Measurements from ENCODE around the gene ESPNL.
"Not testable (repeated sequence)": the region's sequence is repeated elsewhere in the genome, so short reads cannot be mapped to it uniquely, and the experiment has no call there.

ESPNL gene

GRCh38 chr2:238169708-238170251, 69.6 kb downstream of the ESPNL start:
- Histone ChIP-seq H3K9me3 (replicated peaks in 1 of 11) (no peaks in the 10 kb centered on the region), H3K27me3 (no peaks in the 10 kb centered on the region), H3K4me3 (peak overlapping the region in 4 of 10 experiments; percentile 2 to 46 (median 36); a peak in 5 of 20 replicates), H3K36me3 (peaks cover 66 to 90% (median 78%) of the 10 kb centered on the region in 11 experiments), H3K4me1 (peaks cover 15 to 60% (median 47%) of the 10 kb centered on the region in 10 experiments), H3K9ac (peak overlapping the region in 8 of 11 experiments; percentile 51 to 80 (median 70); a peak in 16 of 22 replicates), H3K4me2 (peak overlapping the region; percentile 29 to 91 (median 75); a peak in 21 of 22 replicates), H4K20me1 (peaks cover 0 to 46% (median 0%) of the 10 kb centered on the region in 11 experiments; a peak in 7 of 22 replicates), H3K27ac (peak overlapping the region in 10 of 11 experiments; percentile 11 to 95 (median 86); a peak in 19 of 22 replicates)
- peak in 9 of 11 experiments; percentile 30 to 96 (median 89); a peak in 17 of 22 replicates for TF ChIP-seq Cebpa-rat (IDR thresholded peaks at IDR 0.05)

DNA sequence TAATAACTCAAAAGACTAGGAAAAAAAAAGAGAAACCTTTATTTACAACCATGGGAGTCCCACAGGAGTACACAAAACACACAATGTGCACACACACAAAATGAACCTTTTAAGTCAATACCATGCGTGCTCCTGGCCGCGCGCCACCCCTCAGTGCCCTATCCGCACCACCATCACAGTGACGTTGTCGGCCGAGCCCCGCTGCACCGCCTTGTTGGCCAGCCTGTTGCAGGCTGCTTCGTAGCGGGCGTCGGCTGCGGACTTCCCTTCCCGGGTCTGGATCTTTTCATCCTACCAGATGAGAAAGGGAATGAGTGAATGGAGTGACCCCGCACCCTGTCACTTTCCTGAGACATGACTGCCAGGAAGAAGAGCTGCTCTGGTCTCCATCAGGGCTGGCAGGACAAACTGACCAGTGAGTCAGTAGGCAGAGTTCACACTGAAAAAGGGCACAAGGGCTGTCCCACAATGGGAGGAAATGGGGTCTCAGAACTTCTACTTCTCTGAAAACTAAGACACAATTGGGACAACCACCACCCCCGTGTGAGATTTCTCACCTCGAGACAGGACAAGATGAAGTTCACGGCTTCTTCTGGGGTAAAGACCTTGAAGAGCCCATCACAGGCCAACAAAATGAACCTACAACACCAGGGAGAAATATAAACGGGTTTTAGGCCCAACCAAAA, 70.4 kb downstream of the ESPNL start:
- Histone ChIP-seq H3K4me3 (peak overlapping the region in 2 of 10 experiments; percentile 22 to 46; a peak in 3 of 20 replicates), H3K36me3 (peaks cover 73 to 96% (median 85%) of the 10 kb centered on the region in 11 experiments), H4K20me1 (peaks cover 0 to 46% (median 0%) of the 10 kb centered on the region in 11 experiments; a peak in 7 of 22 replicates), H3K9me3 (replicated peaks in 1 of 11) (no peaks in the 10 kb centered on the region), H3K27ac (peak overlapping the region in 9 of 11 experiments; percentile 52 to 95 (median 86); a peak in 18 of 22 replicates), H3K9ac (peak overlapping the region in 8 of 11 experiments; percentile 25 to 80 (median 70); a peak in 15 of 22 replicates), H3K27me3 (no peaks in the 10 kb centered on the region), H3K4me1 (peaks cover 15 to 60% (median 47%) of the 10 kb centered on the region in 10 experiments), H3K4me2 (peak overlapping the region; percentile 29 to 91 (median 75))
- no peak for TF ChIP-seq Cebpa-rat (IDR thresholded peaks at IDR 0.05)

DNA sequence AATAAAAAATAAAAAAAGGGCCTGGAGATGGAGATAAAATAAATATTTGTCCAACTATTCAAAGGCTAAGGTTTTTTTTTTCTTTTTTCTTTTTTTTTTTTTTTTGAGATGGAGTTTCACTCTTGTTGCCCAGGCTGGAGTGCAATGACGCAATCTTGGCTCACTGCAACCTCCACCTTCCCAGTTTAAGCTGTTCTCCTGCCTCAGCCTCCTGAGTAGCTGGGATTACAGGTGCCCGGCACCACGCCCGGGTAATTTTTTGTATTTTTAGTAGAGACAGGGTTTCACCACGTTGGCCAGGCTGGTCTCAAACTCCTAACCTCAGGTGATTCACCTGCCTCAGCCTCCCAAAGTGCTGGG, 70.9 kb downstream of the ESPNL start:
- Histone ChIP-seq H4K20me1 (peaks cover 0 to 45% (median 0%) of the 10 kb centered on the region in 11 experiments; a peak in 6 of 22 replicates), H3K4me1 (peaks cover 15 to 60% (median 47%) of the 10 kb centered on the region in 10 experiments), H3K9ac (peak overlapping the region in 6 of 11 experiments; percentile 63 to 80 (median 74); a peak in 11 of 22 replicates), H3K27ac (peak overlapping the region in 9 of 11 experiments; percentile 52 to 95 (median 86); a peak in 18 of 22 replicates), H3K4me2 (peak overlapping the region in 9 of 11 experiments; percentile 46 to 91 (median 76); a peak in 18 of 22 replicates), H3K36me3 (peaks cover 77 to 95% (median 88%) of the 10 kb centered on the region in 11 experiments)
- TF ChIP-seq Cebpa-rat (IDR thresholded peaks at IDR 0.05): peak in 4 of 11 experiments; percentile 14 to 45 (median 34); a peak in 7 of 22 replicates
- H3K4me3 ChIP-seq; H3K27me3 ChIP-seq; H3K9me3 ChIP-seq (replicated peaks in 1 of 11): not testable (repeated sequence)

GRCh38 chr2:238171575-238172187, 71.5 kb downstream of the ESPNL start:
- H3K27ac ChIP-seq: peak overlapping the region in 7 of 11 experiments; percentile 78 to 95 (median 89); a peak in 14 of 22 replicates
- H3K4me1 ChIP-seq: peaks cover 15 to 60% (median 47%) of the 10 kb centered on the region in 10 experiments
- H3K4me2 ChIP-seq: peak overlapping the region in 6 of 11 experiments; percentile 70 to 91 (median 79); a peak in 12 of 22 replicates
- H3K9ac ChIP-seq: peak overlapping the region in 3 of 11 experiments; percentile 14 to 77 (median 16); a peak in 2 of 22 replicates
- peaks cover 0 to 39% (median 0%) of the 10 kb centered on the region in 11 experiments; a peak in 6 of 22 replicates for H4K20me1 ChIP-seq
- no peaks in the 10 kb centered on the region for H3K27me3 ChIP-seq
- H3K4me3 ChIP-seq: no peak overlapping the region
- H3K9me3 ChIP-seq (replicated peaks in 1 of 11): no peaks in the 10 kb centered on the region
- TF ChIP-seq Cebpa-rat (IDR thresholded peaks at IDR 0.05): no peak
- peaks cover 80 to 97% (median 92%) of the 10 kb centered on the region in 11 experiments for H3K36me3 ChIP-seq

DNA sequence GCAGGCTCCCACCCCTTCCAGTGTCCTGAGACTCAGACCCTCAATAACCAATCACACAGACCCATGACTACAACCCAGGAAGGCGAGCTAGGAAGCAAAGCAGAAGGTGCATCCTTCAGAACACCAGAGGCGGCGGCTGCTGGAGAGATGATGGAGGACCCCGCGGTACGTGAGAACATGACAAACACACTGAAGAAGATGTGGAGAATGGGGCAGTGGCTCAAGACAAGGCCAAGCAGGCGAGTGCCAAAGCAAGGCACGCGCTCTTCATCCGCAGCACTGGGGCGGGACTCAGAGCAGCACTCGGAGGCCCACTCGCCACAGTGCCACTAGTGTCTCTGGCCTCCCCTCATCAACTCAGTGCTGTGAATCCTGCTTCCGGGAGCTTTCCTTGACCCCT, 72.3 kb downstream of the ESPNL start:
- Histone ChIP-seq H4K20me1 (peaks cover 0 to 35% (median 0%) of the 10 kb centered on the region in 11 experiments; a peak in 4 of 22 replicates), H3K27ac (peak overlapping the region in 6 of 11 experiments; percentile 23 to 95 (median 91); a peak in 7 of 22 replicates)
- TF ChIP-seq Cebpa-rat (IDR thresholded peaks at IDR 0.05): no peak

GRCh38 chr2:238173692-238174091, 73.6 kb downstream of the ESPNL start:
- H4K20me1 ChIP-seq: peaks cover 0 to 35% (median 0%) of the 10 kb centered on the region in 11 experiments; a peak in 5 of 22 replicates
- H3K36me3 ChIP-seq: peaks cover 82 to 99% (median 94%) of the 10 kb centered on the region in 11 experiments
- no peak overlapping the region for H3K9ac ChIP-seq
- no peaks in the 10 kb centered on the region for H3K9me3 ChIP-seq (replicated peaks in 1 of 11)
- no peaks in the 10 kb centered on the region for H3K27me3 ChIP-seq
- TF ChIP-seq Cebpa-rat (IDR thresholded peaks at IDR 0.05): no peak
- peak overlapping the region in 2 of 11 experiments; percentile 94 to 95; a peak in 3 of 22 replicates for H3K27ac ChIP-seq
- peaks cover 15 to 47% (median 34%) of the 10 kb centered on the region in 10 experiments for H3K4me1 ChIP-seq
- no peak overlapping the region for H3K4me3 ChIP-seq
- H3K4me2 ChIP-seq: no peak overlapping the region

More for the DNA sequence above, 72.3 kb downstream of the ESPNL start:
- peak overlapping the region in 2 of 11 experiments; percentile 90 to 91; a peak in 2 of 22 replicates for H3K4me2 ChIP-seq
- H3K27me3 ChIP-seq: no peaks in the 10 kb centered on the region
- H3K4me3 ChIP-seq: no peak overlapping the region
- peaks cover 80 to 99% (median 94%) of the 10 kb centered on the region in 11 experiments for H3K36me3 ChIP-seq
- peak overlapping the region in 1 of 11 experiments; percentile 12; a peak in 2 of 22 replicates for H3K9ac ChIP-seq
- no peaks in the 10 kb centered on the region for H3K9me3 ChIP-seq (replicated peaks in 1 of 11)
- peaks cover 15 to 60% (median 46%) of the 10 kb centered on the region in 10 experiments for H3K4me1 ChIP-seq

GRCh38 chr2:238174291-238174690, 74.2 kb downstream of the ESPNL start:
- no peaks in the 10 kb centered on the region for H3K9me3 ChIP-seq (replicated peaks in 1 of 11)
- no peak overlapping the region for H3K4me3 ChIP-seq
- peak overlapping the region in 2 of 11 experiments; percentile 22 to 95; a peak in 1 of 22 replicates for H3K27ac ChIP-seq
- peaks cover 15 to 41% (median 29%) of the 10 kb centered on the region in 10 experiments for H3K4me1 ChIP-seq
- no peak overlapping the region for H3K9ac ChIP-seq
- H3K4me2 ChIP-seq: no peak overlapping the region
- H3K36me3 ChIP-seq: peaks cover 88 to 99% (median 94%) of the 10 kb centered on the region in 11 experiments
- TF ChIP-seq Cebpa-rat (IDR thresholded peaks at IDR 0.05): no peak
- no peaks in the 10 kb centered on the region for H3K27me3 ChIP-seq
- H4K20me1 ChIP-seq: peaks cover 0 to 35% (median 0%) of the 10 kb centered on the region in 11 experiments; a peak in 6 of 22 replicates

DNA sequence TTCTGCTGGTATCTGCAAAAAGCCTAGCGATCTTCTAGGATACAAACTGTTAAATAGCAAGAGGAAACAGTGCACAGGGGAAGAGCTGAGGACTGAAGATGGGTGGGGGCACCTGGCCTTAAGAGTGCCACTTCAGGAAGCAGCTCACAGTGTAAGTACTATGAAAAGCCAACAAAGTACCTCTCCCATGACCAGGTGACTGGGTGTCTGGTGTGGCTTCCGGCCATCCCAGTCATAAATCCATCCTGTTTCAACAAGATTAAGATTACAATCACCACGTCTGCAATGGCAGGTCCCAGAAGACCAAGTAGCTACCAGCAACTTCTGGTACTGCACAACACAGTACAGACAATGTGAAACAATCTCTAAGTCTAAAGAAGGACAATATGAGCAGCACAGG, 74.6 kb downstream of the ESPNL start:
- TF ChIP-seq Cebpa-rat (IDR thresholded peaks at IDR 0.05): no peak
- no peaks in the 10 kb centered on the region for H3K9me3 ChIP-seq (replicated peaks in 1 of 11)
- H4K20me1 ChIP-seq: peaks cover 0 to 33% (median 0%) of the 10 kb centered on the region in 11 experiments; a peak in 6 of 22 replicates
- no peak overlapping the region for H3K4me2 ChIP-seq
- peaks cover 92 to 99% (median 96%) of the 10 kb centered on the region in 11 experiments for H3K36me3 ChIP-seq
- no peaks in the 10 kb centered on the region for H3K27me3 ChIP-seq
- H3K4me1 ChIP-seq: peaks cover 13 to 37% (median 25%) of the 10 kb centered on the region in 10 experiments
- H3K27ac ChIP-seq: peak overlapping the region in 2 of 11 experiments; percentile 22 to 95; a peak in 1 of 22 replicates
- no peak overlapping the region for H3K4me3 ChIP-seq
- no peak overlapping the region for H3K9ac ChIP-seq
